ENCODE measurements around the gene PRSS21.

The PRSS21 gene

GRCh38 chr16:2826591-2827373, 9.7 kb downstream of the PRSS21 start:
- no peak for DNase-seq

DNA sequence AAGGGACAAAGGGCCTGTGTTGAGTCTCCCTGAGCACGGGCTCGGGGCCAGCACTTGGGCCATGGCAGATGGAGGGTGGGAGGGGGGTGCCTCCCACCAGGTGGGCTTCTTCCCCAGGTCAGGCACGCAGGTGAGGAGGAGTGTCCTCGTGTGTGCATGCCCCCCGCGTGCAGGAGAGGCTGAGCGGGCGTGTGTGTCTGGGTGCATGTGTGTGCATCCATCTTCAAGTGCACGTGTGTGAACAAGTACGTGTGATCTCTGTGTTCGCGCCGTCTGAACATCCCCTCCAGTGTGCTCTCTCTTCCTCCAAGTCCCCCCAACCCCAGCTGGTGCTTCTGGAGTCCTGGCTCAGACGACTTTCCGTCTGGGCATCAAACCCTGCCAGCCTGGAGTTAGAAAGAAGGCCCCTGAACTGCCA, 10.3 kb downstream of the PRSS21 start:
- DNase-seq: no peak

DNA sequence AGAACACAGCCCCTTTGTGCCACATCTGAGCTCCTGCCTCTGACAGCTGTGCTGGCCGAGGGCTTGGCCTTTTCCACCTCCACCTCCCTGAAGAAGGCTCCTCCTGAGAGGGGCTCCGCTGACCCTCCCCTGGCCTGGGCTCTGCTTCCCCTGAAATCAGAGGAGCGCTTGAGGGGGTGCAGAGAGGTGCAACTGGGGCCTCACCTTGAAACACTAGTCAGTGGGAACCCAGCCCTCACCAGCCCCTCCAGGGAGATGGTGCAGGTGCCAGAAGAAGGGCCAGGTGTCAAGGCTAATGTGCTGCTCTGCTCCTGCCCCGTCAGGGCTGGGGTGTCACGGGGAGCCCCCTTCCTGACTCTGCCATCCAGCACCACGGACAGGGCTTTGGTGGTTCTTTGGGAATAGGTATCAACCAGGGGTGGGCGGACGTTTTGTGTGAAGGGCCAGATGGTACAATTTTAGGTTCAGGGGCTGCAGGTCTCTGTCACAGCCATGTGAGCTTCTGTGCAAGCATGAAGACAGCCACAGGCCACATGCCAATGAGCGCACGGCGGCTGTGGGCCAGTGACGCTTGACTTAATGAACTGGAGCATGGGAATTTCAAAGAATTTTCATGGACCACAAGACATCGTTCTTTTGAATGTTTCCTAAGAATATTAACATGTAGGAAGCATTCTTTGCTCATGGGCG, 10.9 kb downstream of the PRSS21 start:
- no peak for DNase-seq

- DNase-seq: no peak
Measured at GRCh38 chr16:2828521-2828840, 11.4 kb downstream of the PRSS21 start.

DNA sequence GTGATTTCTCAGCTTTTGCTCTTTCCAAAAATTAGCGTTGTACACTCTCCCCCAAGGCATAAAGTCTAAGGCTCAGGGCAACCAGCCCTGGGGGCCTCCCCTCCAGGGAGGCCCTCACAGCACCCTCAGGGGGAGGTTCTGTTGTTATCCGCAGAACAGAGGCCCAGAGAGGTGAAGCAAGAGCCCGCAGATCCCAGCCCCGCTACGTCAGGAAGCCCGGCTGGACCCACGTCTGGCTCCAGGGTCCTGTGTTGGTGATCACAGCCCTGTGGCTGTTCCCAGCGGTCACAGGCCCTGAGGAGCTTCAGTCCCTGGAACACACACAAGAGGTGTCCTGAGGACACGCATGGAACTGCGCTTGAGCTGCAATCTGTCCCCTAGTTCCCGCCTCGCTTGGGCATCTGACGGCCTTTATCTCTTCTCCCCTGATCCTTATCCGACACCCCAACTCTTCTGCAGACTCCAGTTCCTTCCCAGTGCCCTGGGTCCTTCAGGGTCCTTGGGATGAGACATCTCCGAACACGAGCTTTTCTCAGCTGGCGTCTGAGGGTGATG, 11.9 kb downstream of the PRSS21 start:
- DNase-seq: no peak

- DNase-seq: no peak
Measured at GRCh38 chr16:2829501-2830354, 12.7 kb downstream of the PRSS21 start, which contains the start of gene ZG16B. ZG16B (plus strand) TSS chr16:2830303; CDS start chr16:2830442, 139 bp downstream.

DNA sequence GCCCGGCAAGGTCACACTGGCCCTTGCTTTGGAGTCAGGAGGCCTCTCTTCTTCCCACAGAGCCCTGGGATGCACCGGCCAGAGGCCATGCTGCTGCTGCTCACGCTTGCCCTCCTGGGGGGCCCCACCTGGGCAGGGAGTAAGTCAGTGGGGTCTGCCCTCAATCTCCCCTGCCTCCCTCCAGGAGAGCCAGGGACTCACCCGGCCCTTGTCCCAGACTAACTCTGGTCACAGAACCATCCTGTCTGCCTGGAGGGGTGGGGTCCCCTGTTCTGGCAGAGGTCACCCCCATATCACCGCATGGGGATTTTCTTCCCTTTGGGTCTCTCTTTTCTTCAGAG, 13.3 kb downstream of the PRSS21 start:
- DNase-seq: no peak

GRCh38 chr16:2831203-2831602, 14.2 kb downstream of the PRSS21 start:
- no peak for DNase-seq

DNA sequence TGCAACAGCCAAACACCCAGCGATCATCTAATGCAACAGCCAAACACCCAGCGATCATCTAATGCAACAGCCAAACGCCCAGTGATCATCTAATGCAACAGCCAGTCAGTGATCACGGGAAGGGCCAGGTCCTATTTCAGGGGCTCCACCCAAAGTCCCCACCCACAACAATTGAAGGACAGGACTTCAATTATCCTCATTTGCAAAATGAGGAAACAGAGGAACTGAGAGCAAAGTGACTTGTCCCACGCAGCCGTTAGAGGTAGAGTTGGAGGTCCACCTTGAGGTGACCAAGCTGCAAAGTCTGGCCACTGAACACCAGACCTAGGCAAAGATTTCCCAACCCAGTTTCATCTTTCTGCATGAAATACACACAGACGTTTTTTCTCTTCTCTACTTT, 16.7 kb downstream of the PRSS21 start:
- no peak for DNase-seq

DNA sequence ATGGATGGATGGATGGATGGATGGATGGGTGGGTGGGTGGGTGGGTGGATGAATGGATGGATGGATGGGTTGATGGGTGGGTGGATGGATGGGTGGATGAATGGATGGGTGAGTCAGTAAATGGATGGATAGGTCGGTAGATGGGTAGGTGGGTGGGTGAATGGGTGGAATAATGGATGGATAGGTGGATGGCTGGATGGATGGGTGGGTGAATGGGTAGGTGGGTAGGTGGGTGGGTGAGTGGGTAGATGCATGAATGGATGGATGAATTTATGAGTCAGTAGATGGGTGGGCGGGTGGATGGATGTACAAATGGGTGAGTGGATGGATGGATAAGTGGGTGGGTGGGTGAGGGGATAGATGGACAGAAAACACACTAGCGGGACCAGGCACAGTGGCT, 17.9 kb downstream of the PRSS21 start:
- DNase-seq: no peak

GRCh38 chr16:2835638-2836493, 18.8 kb downstream of the PRSS21 start:
- DNase-seq: no peak

GRCh38 chr16:2836646-2837508, 19.8 kb downstream of the PRSS21 start:
- no peak for DNase-seq

DNA sequence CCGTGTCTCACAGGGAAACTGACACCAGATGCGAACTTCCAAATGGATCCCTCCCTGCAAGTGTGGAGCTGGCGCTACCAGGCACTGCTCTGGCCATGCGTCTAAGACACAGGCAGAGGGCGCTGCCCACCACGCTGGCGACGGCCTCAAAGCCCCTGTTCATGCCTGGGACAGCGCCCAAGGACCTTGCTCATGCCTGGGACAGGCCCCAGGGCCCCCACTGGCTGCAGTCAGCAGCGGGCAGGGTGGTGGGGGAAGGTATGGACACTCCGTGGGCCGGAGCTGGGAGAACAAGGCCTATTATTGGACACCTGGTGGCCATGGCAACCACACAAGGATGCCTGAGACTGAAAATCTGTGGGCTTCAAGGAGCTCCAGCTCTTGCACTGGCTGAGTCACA, 21.9 kb downstream of the PRSS21 start:
- DNase-seq: peak; percentile 80

DNA sequence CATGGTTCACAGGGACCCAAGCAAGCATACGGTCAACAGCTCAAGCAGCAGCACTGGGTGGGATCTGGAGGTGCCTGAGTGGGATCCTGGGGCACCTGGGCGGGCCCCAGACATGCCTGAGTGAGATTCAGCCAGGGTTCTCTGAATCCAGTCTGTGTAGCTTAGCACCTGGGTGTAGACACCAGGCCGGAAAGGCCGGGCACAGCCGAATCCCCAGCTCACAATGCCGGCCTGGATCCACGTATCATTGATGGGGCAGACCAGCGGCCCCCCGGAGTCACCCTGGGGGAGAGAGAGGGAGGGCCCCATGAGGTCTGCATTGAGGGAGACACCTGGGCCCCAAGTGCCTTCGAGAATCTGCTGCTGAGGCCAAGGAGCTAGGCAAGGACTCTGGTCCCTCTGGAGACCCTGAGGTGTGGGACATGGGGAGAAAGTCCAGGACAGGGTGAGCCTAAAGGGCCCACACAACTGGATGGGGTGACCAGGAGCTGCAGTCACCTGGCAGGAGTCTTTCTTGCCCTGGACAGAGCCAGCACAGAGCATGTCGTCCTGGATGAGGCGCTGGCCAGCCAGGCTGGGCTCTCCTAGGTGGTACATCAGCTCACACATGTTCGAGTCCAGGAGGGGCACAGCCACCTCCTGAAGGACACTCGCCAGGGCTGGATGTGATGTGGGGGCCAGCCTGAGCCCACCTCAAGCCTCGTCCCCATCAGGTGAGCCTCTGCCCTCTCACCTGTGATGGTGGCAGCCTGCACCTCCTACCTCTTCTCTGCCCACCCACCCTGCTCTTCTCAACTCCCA, 22.8 kb downstream of the PRSS21 start:
- no peak for DNase-seq

GRCh38 chr16:2840914-2841313, 23.9 kb downstream of the PRSS21 start:
- no peak for DNase-seq

GRCh38 chr16:2841606-2842339, 24.7 kb downstream of the PRSS21 start:
- DNase-seq: no peak

- peak; percentile 42 for DNase-seq
Measured at GRCh38 chr16:2842340-2843000, 25.4 kb downstream of the PRSS21 start.

DNA sequence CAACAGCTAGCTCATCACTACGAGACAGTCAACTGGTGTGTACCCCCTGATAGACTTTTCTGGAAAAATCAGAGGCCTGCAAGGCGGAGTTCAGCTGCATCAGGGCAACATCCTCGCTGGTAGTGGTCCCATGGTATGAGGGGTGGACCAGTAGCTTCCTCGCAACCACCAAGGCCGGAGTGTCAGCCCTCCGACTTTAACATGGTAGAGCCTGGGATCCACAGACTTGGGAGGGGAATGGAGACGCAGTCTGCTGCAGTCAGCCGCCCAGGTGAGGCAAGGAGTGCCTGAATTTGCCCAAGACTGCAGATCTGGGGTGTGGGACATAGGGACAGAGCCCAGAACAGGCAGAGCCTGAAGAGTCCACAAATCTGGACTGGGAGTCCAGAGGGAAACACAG, 26.5 kb downstream of the PRSS21 start:
- DNase-seq: no peak

- no peak for DNase-seq
Measured at GRCh38 chr16:2845116-2845515, 28.1 kb downstream of the PRSS21 start.
